Psoas muscle (tissue), 8 donors: ENCODE measurements around the gene MYCL. TPM values are rescaled to one million over a fixed set of nuclear protein-coding genes. Genes with fewer than 3 reads are reported as not detected.

Source experiments
- ATAC-seq, 4 donors: fragments of 200-7000 bp; cut with Tn5 transposase; one replicate each; pipeline ENCODE4 v1.9.1; 2020; ENCODE audit warnings: moderate library complexity in 3 of 4, mild to moderate bottlenecking in 2 of 4
- DNase-seq, 2 donors: peaks; one replicate each; pipeline ENCODE4 v3.0.0-alpha.2; 2020
- H3K27ac ChIP-seq: fragments of 200-600 bp; one replicate; pipeline ENCODE4 v1.8.0; 2022
- H3K27me3 ChIP-seq, 3 donors: fragments of 200-600 bp in 1 of 3; one replicate each; pipeline versions ENCODE4 v1.6.1 to v1.8.0; 2013 to 2022; ENCODE audit warnings: low read length in 2 of 3, mild to moderate bottlenecking in 2 of 3, moderate library complexity in 1 of 3; ENCODE audit not compliant: insufficient read depth in 3 of 3
- H3K36me3 ChIP-seq, 2 donors: fragments of 200-600 bp in 1 of 2; one replicate each; pipeline versions ENCODE4 v1.6.1 to v1.8.0; 2013 to 2022; ENCODE audit warnings: low read depth in 1 of 2, mild to moderate bottlenecking in 1 of 2, moderate library complexity in 1 of 2; ENCODE audit not compliant: insufficient read depth in 1 of 2
- H3K4me1 ChIP-seq: fragments of 200-600 bp; one replicate; pipeline ENCODE4 v1.8.0; 2022
- H3K4me3 ChIP-seq: fragments of 200-600 bp; one replicate; pipeline ENCODE4 v1.8.0; 2022; ENCODE audit warnings: mild to moderate bottlenecking
- H3K9me3 ChIP-seq: fragments of 200-600 bp; one replicate; pipeline ENCODE4 v1.8.0; 2022
- CTCF ChIP-seq: fragments of 200-600 bp; IDR thresholded peaks from one replicate; pipeline ENCODE4 v1.8.0; 2022; ENCODE audit warnings: antibody characterized with exemption
- WGBS, 3 donors: extraction: QIAGEN DNeasy Blood & Tissue Kit; methylation state at CpG; one replicate each; pipeline versions ENCODE4 v1.1.6 to v1.1.7; 2013; 5-methylcytosine and 5-hydroxymethylcytosine counted together
- intact Hi-C, 2 donors: fragments of 100-400 bp; cut with DNase I; formaldehyde crosslinking; loops; one replicate each; pipeline versions ENCODE4 v1.11.0 to v1.14.2; 2022
- polyA plus RNA-seq, 3 donors: library from polyadenylated mRNA; stranded (reverse); fragments of 200-250 nt; gene quantifications; one replicate each; pipeline ENCODE4 v1.2.3, GENCODE V29; 2013
- total RNA-seq, 4 donors: library from RNA; stranded (reverse); fragmentation: NEBNext Ultra II Directional in 2 of 4; extraction: Animal tissue kit (Norgen Biotek cat#: 25700) in 2 of 4; gene quantifications; one replicate each; pipeline versions ENCODE4 v1.2.1 to v1.2.4, GENCODE V29; 2021 to 2023
- donor health status: healthy with polysubstance abuse.
- donor health status: DM: no; HTN: no; CAD: no; lungs with moderate emphysema.
- donor health status: Bipolar disorder and iron deficiency.
- donor health status: healthy.
- donor health status: DM: yes; HTN: yes; CAD: no.
- donor health status: DM: no; HTN: no; CAD: no.
- donor health status: DM: no; HTN: no; CAD: no.
- donor health status: DM: yes; HTN: yes; CAD: no.

Gene MYCL
- total and polyA plus RNA-seq, 7 donors: 0.10 to 1.7 (median 0.20) TPM

- DNase-seq: no peak
- Histone ChIP-seq H3K27ac (no peak overlapping the region), H3K36me3 (no peaks in the 10 kb centered on the region), H3K4me1 (no peaks in the 10 kb centered on the region), H3K27me3 (peaks cover 0 to 9% (median 3%) of the 10 kb centered on the region in 3 donors), H3K9me3 (no peaks in the 10 kb centered on the region), H3K4me3 (no peak overlapping the region)
- 45 to 46% (median 45%) methylated on average over 3 of the region's 3 CpGs for WGBS, 3 donors
- intact Hi-C loops: no loop called here
- no peak for TF ChIP-seq CTCF
- no peak for ATAC-seq
Measured at GRCh38 chr1:39894884-39895495, 6.7 kb downstream of the MYCL start.

GRCh38 chr1:39892601-39893595 lies 8.8 kb downstream of the MYCL start:
- intact Hi-C loops: no loop called here
- H3K27ac ChIP-seq: no peak overlapping the region
- ATAC-seq: no peak

GRCh38 chr1:39890880-39891279 lies 10.8 kb downstream of the MYCL start:
- Histone ChIP-seq H3K27me3 (peaks cover 0 to 10% (median 2%) of the 10 kb centered on the region in 3 donors), H3K4me1 (no peaks in the 10 kb centered on the region), H3K9me3 (no peaks in the 10 kb centered on the region), H3K4me3 (no peak overlapping the region), H3K27ac (no peak overlapping the region), H3K36me3 (no peaks in the 10 kb centered on the region)
- DNase-seq: no peak
- WGBS, 3 donors: 83 to 95% (median 88%) methylated on average over 1 of the region's 1 CpG
- ATAC-seq: no peak
- TF ChIP-seq CTCF: no peak
- intact Hi-C loops: no loop called here

More at GRCh38 chr1:39892601-39893595, 8.8 kb downstream of the MYCL start:
- no peak for DNase-seq
- TF ChIP-seq CTCF: no peak
- Histone ChIP-seq H3K36me3 (no peaks in the 10 kb centered on the region), H3K27me3 (peaks cover 0 to 9% (median 0%) of the 10 kb centered on the region in 3 donors), H3K4me3 (no peak overlapping the region), H3K9me3 (no peaks in the 10 kb centered on the region), H3K4me1 (no peaks in the 10 kb centered on the region)
- WGBS, 3 donors: 38 to 45% (median 44%) methylated on average over 6 of the region's 6 CpGs

- no peaks in the 10 kb centered on the region for H3K36me3 ChIP-seq
- H3K4me1 ChIP-seq: no peaks in the 10 kb centered on the region
- no peak overlapping the region for H3K4me3 ChIP-seq
- intact Hi-C loops: no loop called here
- H3K9me3 ChIP-seq: no peaks in the 10 kb centered on the region
- no peak for ATAC-seq
- H3K27ac ChIP-seq: no peak overlapping the region
- peaks cover 0 to 9% (median 2%) of the 10 kb centered on the region in 3 donors for H3K27me3 ChIP-seq
- no peak for TF ChIP-seq CTCF
- DNase-seq: no peak
Measured at GRCh38 chr1:39890273-39890672, 11.4 kb downstream of the MYCL start.
